Neuronal stem cell (in vitro differentiated cells): ENCODE data around the gene PRB3. TPM values are rescaled to one million over a fixed set of nuclear protein-coding genes. Genes with fewer than 3 reads are reported as not detected.

Source experiments
- DNase-seq: peaks from one replicate; pipeline ENCODE4 v3.0.0-alpha.2; 2013; ENCODE audit warnings: low spot score
- H2AFZ ChIP-seq: one replicate; pipeline ENCODE4 v1.6.1; 2013; ENCODE audit warnings: mild to moderate bottlenecking, low read length, inconsistent platforms
- H2AK5ac ChIP-seq: 2 replicates; pipeline ENCODE4 v1.6.1; 2013; ENCODE audit warnings: low read depth, mild to moderate bottlenecking, inconsistent platforms, low read length, moderate library complexity, mixed read lengths
- H2BK120ac ChIP-seq: 2 replicates; pipeline ENCODE4 v1.6.1; 2013; ENCODE audit warnings: low read depth, mild to moderate bottlenecking, inconsistent platforms, low read length, moderate library complexity, mixed read lengths
- H2BK12ac ChIP-seq: one replicate; pipeline ENCODE4 v1.6.1; 2013; ENCODE audit warnings: low read length, inconsistent platforms
- H2BK15ac ChIP-seq: 2 replicates; pipeline ENCODE4 v1.6.1; 2013; ENCODE audit warnings: mild to moderate bottlenecking, low read length, inconsistent platforms, mixed read lengths
- H2BK5ac ChIP-seq: one replicate; pipeline ENCODE4 v1.6.1; 2013; ENCODE audit warnings: inconsistent platforms, mild to moderate bottlenecking, low read length, moderate library complexity
- H3K14ac ChIP-seq: one replicate; pipeline ENCODE4 v1.6.1; 2013; ENCODE audit warnings: low read length, inconsistent platforms
- H3K18ac ChIP-seq: 2 replicates; pipeline ENCODE4 v1.6.1; 2013; ENCODE audit warnings: low read length, inconsistent platforms
- H3K23ac ChIP-seq: 2 replicates; pipeline ENCODE4 v1.6.1; 2013; ENCODE audit warnings: low read depth, mild to moderate bottlenecking, mixed read lengths, low read length, inconsistent platforms; ENCODE audit not compliant: poor library complexity
- H3K27ac ChIP-seq: replicated peaks from 3 replicates; pipeline ENCODE4 v1.5.1; 2013; ENCODE audit warnings: low read length, inconsistent platforms
- H3K27me3 ChIP-seq, 3 experiments: 2 replicates each; pipeline ENCODE4 v1.6.1; 2013; ENCODE audit warnings: low read length in 3 of 3, mild to moderate bottlenecking in 2 of 3, inconsistent platforms in 1 of 3, low read depth in 1 of 3, mixed read lengths in 1 of 3, moderate library complexity in 1 of 3; ENCODE audit not compliant: control insufficient read depth in 3 of 3, insufficient read depth in 3 of 3
- H3K36me3 ChIP-seq, 2 donors: replicated peaks in 1 of 2; 2 replicates each; pipeline ENCODE4 v1.6.1; 2013; ENCODE audit warnings: low read length in 2 of 2; ENCODE audit not compliant: control insufficient read depth in 2 of 2, insufficient read depth in 2 of 2
- H3K4ac ChIP-seq: 2 replicates; pipeline ENCODE4 v1.6.1; 2013; ENCODE audit warnings: inconsistent platforms, mild to moderate bottlenecking, low read length, moderate library complexity
- H3K4me1 ChIP-seq, 2 donors: 1 replicate in 1 of 2; 2 replicates in 1 of 2; pipeline ENCODE4 v1.6.1; 2013; ENCODE audit warnings: low read length in 2 of 2, low read depth in 1 of 2; ENCODE audit not compliant: control insufficient read depth in 2 of 2, insufficient read depth in 1 of 2
- H3K4me2 ChIP-seq: one replicate; pipeline ENCODE4 v1.6.1; 2013; ENCODE audit warnings: mild to moderate bottlenecking, low read length, inconsistent platforms; ENCODE audit not compliant: insufficient read depth, poor library complexity, severe bottlenecking
- H3K4me3 ChIP-seq, 2 donors: 2 replicates each; pipeline ENCODE4 v1.5.1; 2013; ENCODE audit warnings: low read length in 2 of 2, mild to moderate bottlenecking in 2 of 2, inconsistent platforms in 1 of 2, moderate library complexity in 1 of 2
- H3K79me1 ChIP-seq: one replicate; pipeline ENCODE4 v1.6.1; 2013; ENCODE audit warnings: low read depth, mild to moderate bottlenecking, inconsistent platforms, low read length, moderate library complexity
- H3K9ac ChIP-seq: one replicate; pipeline ENCODE4 v1.6.1; 2013; ENCODE audit warnings: mild to moderate bottlenecking, low read depth, low read length, inconsistent platforms; ENCODE audit not compliant: poor library complexity
- H3K9me3 ChIP-seq, 2 donors: replicated peaks in 1 of 2; 2 replicates each; pipeline versions ENCODE3 to v1.6.1; 2013; ENCODE audit warnings: low read length in 2 of 2, mild to moderate bottlenecking in 2 of 2, inconsistent platforms in 1 of 2, low read depth in 1 of 2, mixed read lengths in 1 of 2, moderate library complexity in 1 of 2; ENCODE audit not compliant: control insufficient read depth in 2 of 2, insufficient read depth in 1 of 2
- H4K8ac ChIP-seq: one replicate; pipeline ENCODE4 v1.6.1; 2013; ENCODE audit warnings: low read depth, mild to moderate bottlenecking, inconsistent platforms, low read length, moderate library complexity
- H4K91ac ChIP-seq: one replicate; pipeline ENCODE4 v1.6.1; 2013; ENCODE audit warnings: low read length, low read depth, mild to moderate bottlenecking, inconsistent platforms; ENCODE audit not compliant: poor library complexity
- WGBS, 2 donors: extraction: QIAGEN DNeasy Blood & Tissue Kit; methylation state at CpG; one replicate each; pipeline ENCODE4 v1.1.7; 2013; ENCODE audit warnings: missing lambda C conversion rate in 2 of 2, mixed read lengths in 1 of 2; ENCODE audit not compliant: insufficient read length in 2 of 2, insufficient replicate concordance in 1 of 2; ENCODE audit errors: extremely low coverage in 2 of 2; 5-methylcytosine and 5-hydroxymethylcytosine counted together
- polyA plus RNA-seq, 2 experiments: library from polyadenylated mRNA; stranded (reverse); fragments of 200-250 nt; gene quantifications; one replicate each; pipeline ENCODE4 v1.2.3, GENCODE V29; 2013

The PRB3 gene
- 0.18 TPM for polyA plus RNA-seq (2013, experiment 1 of 2)
- polyA plus RNA-seq (2013, experiment 2 of 2): 0.19 TPM

DNA sequence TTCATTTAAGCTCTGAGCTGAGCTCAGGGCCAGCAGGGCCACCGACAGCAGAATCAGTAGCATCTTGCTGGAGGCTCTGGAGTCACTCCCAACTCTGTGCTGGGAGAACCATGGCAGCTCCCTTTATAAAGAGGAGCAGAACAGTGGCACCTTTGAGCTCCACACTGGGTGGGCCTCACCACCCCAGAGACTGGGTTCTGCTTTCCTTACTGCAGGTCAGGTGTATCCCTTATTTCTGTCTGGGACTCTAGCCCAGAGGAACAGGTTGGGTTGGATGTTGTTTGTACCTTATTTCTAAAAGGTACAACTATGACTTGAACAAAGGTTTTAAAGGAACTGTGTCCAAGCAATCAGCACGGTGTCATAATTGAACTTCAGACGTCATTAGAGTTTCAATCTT is at the start of gene PRB3:
Gene PRB3, minus strand, starts transcription at position 101 of the 400 bp plus-strand sequence. Its CDS starts 38 bp downstream, at position 63.
- H3K9ac ChIP-seq: no peak within 1 kb of the TSS
- no peak within 1 kb of the TSS for H3K4ac ChIP-seq
- H2BK5ac ChIP-seq: no peak within 1 kb of the TSS
- no peaks in the 10 kb centered on the region for H3K79me1 ChIP-seq
- H3K27me3 ChIP-seq: no peaks in the 10 kb centered on the region
- H3K4me1 ChIP-seq: no peaks in the 10 kb centered on the region
- peak within 1 kb of the TSS; percentile 47 for H3K14ac ChIP-seq
- H4K91ac ChIP-seq: no peak within 1 kb of the TSS
- no peak within 1 kb of the TSS for H2BK15ac ChIP-seq
- no peak within 1 kb of the TSS for H3K27ac ChIP-seq
- H4K8ac ChIP-seq: no peak within 1 kb of the TSS
- H2AFZ ChIP-seq: no peak within 1 kb of the TSS
- H2BK120ac ChIP-seq: no peak within 1 kb of the TSS
- H3K36me3 ChIP-seq: no peaks in the 10 kb centered on the region
- no peak within 1 kb of the TSS for H3K18ac ChIP-seq
- H2BK12ac ChIP-seq: no peak within 1 kb of the TSS
- no peak within 1 kb of the TSS for H3K23ac ChIP-seq
- no CpG with 5 or more reads among the region's 3 CpGs for WGBS, 2 donors
- H3K4me3 ChIP-seq: no peak within 1 kb of the TSS
- DNase-seq: no peak
- H3K9me3 ChIP-seq: no peaks in the 10 kb centered on the region
- H2AK5ac ChIP-seq: no peak within 1 kb of the TSS
- H3K4me2 ChIP-seq: no peak within 1 kb of the TSS

DNA sequence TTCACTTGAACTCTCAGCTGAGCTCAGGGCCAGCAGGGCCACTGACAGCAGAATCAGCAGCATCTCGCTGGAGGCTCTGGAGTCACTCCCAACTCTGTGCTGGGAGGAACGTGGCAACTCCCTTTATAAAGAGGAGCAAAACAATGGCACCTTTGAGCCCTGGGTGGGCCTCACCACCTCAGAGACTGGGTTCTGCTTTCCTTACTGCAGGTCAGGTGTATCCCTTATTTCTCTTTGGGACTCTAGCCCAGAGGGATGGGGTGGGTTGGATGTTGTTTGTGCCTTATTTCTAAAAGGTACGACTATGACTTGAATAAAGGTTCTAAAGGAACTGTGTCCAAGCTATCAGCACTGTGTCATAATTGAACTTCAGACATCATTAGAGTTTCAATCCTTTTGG is 40.8 kb upstream of the PRB3 start, which contains the start of gene PRB4:
Gene PRB4, minus strand, starts transcription at position 101 of the 400 bp plus-strand sequence. Its CDS starts 38 bp downstream, at position 63.
- Histone ChIP-seq H4K91ac (no peak within 1 kb of the TSS), H3K4me2 (no peak within 1 kb of the TSS), H3K18ac (no peak within 1 kb of the TSS), H3K14ac (no peak within 1 kb of the TSS), H3K9me3 (no peaks in the 10 kb centered on the region), H3K4me1 (no peaks in the 10 kb centered on the region), H3K36me3 (no peaks in the 10 kb centered on the region), H2BK5ac (no peak within 1 kb of the TSS), H2BK15ac (no peak within 1 kb of the TSS), H3K79me1 (no peaks in the 10 kb centered on the region), H3K4me3 (no peak within 1 kb of the TSS), H2BK12ac (no peak within 1 kb of the TSS), H3K27ac (no peak within 1 kb of the TSS), H3K23ac (no peak within 1 kb of the TSS), H3K9ac (no peak within 1 kb of the TSS), H3K27me3 (no peaks in the 10 kb centered on the region), H3K4ac (no peak within 1 kb of the TSS), H2BK120ac (no peak within 1 kb of the TSS), H2AK5ac (no peak within 1 kb of the TSS), H4K8ac (no peak within 1 kb of the TSS), H2AFZ (no peak within 1 kb of the TSS)
- no peak for DNase-seq
- no CpG with 5 or more reads among the region's 3 CpGs for WGBS, 2 donors

DNA sequence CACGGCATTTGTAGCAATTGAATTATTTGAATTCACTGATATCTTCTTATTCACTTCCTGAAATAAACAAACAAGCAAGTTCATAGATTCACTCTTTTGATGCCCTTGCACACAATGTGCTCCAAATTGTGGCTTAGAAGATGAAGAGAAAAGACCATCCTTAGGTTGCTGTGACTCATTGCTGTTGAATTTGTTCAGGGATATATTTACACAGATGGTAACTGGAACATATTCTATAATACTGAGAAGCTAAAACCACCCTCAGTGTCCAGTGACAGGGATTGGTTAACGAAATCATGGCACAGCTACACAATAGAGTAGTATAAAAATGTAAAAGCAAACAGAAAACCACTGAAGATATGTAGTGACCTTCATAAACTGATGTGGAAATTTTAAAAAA is 37.6 kb upstream of the PRB3 start:
- Histone ChIP-seq H3K79me1 (no peaks in the 10 kb centered on the region), H3K36me3 (no peaks in the 10 kb centered on the region), H3K27ac (no peak overlapping the region), H2AK5ac (no peak overlapping the region), H2BK15ac (no peak overlapping the region), H2BK5ac (no peak overlapping the region), H2BK12ac (no peak overlapping the region), H3K4me2 (no peak overlapping the region), H2BK120ac (no peak overlapping the region), H3K14ac (no peak overlapping the region), H3K4me1 (no peaks in the 10 kb centered on the region), H3K18ac (no peak overlapping the region), H2AFZ (no peak overlapping the region), H3K9ac (no peak overlapping the region), H3K9me3 (no peaks in the 10 kb centered on the region), H3K27me3 (no peaks in the 10 kb centered on the region), H4K91ac (no peak overlapping the region), H3K4ac (no peak overlapping the region), H3K23ac (no peak overlapping the region), H4K8ac (no peak overlapping the region), H3K4me3 (no peak overlapping the region)
- no peak for DNase-seq
- whole genome bisulfite sequencing, 2 donors: no CpG with 5 or more reads among the region's 2 CpGs

DNA sequence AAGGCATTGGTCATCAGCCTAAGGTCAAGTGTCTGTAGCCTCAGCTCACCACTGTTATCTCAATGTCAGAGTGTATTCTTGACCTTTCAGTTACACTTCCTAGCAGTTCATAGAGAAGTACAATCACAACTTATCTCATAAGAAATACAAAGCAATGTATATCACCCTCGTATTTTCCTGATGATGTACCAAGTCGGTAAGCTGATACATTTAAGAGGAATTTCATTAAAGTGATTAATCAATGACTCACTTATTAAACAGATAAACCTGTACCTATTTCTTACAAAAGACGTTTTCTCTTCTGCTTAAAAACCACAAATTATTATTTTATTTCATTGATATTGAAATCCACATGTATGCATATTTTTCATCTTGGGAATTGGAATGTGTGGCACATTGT is 3.9 kb upstream of the PRB3 start:
- no peak overlapping the region for H2BK12ac ChIP-seq
- no peak overlapping the region for H3K4me3 ChIP-seq
- H3K4ac ChIP-seq: no peak overlapping the region
- no peak overlapping the region for H4K91ac ChIP-seq
- no peak overlapping the region for H3K23ac ChIP-seq
- no peak overlapping the region for H2AK5ac ChIP-seq
- no peak overlapping the region for H2BK15ac ChIP-seq
- no peak overlapping the region for H2AFZ ChIP-seq
- no peak overlapping the region for H4K8ac ChIP-seq
- WGBS, 2 donors: no CpG with 5 or more reads among the region's 3 CpGs
- no peak for DNase-seq
- no peak overlapping the region for H3K9ac ChIP-seq
- H2BK5ac ChIP-seq: no peak overlapping the region
- H3K14ac ChIP-seq: no peak overlapping the region
- H3K4me1 ChIP-seq: no peaks in the 10 kb centered on the region
- no peak overlapping the region for H3K18ac ChIP-seq
- H3K27ac ChIP-seq: no peak overlapping the region
- no peak overlapping the region for H2BK120ac ChIP-seq
- H3K4me2 ChIP-seq: no peak overlapping the region
- no peaks in the 10 kb centered on the region for H3K9me3 ChIP-seq
- H3K79me1 ChIP-seq: no peaks in the 10 kb centered on the region
- H3K27me3 ChIP-seq: no peaks in the 10 kb centered on the region
- H3K36me3 ChIP-seq: no peaks in the 10 kb centered on the region
